IPS-NIHi7 (cell line): ENCODE data around the gene COPS4.

Source experiments
- DNase-seq: peaks from one replicate; pipeline ENCODE4 v3.0.0; 2012; ENCODE audit warnings: mixed read lengths; ENCODE audit errors: extremely low spot score

The COPS4 gene

DNA sequence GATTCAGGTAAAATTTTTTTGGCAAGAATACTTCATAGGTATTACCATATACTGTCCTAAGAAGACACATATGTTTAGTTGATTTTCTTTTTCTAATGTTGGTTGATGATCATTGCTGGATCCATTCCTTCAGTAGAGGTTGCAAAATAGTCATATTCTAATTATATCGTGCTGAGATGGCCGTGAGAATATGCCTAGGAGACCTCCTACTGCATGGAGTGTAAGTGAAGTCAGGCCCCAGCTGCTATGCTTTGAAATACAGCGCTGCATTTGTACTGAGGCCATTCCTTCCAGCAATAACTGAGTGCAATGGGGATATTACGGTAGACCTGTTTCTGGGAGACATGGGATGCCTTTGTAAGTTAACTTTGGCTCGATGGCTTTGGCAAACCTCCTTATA is 86.3 kb downstream of the COPS4 start:
- DNase-seq = no peak

DNA sequence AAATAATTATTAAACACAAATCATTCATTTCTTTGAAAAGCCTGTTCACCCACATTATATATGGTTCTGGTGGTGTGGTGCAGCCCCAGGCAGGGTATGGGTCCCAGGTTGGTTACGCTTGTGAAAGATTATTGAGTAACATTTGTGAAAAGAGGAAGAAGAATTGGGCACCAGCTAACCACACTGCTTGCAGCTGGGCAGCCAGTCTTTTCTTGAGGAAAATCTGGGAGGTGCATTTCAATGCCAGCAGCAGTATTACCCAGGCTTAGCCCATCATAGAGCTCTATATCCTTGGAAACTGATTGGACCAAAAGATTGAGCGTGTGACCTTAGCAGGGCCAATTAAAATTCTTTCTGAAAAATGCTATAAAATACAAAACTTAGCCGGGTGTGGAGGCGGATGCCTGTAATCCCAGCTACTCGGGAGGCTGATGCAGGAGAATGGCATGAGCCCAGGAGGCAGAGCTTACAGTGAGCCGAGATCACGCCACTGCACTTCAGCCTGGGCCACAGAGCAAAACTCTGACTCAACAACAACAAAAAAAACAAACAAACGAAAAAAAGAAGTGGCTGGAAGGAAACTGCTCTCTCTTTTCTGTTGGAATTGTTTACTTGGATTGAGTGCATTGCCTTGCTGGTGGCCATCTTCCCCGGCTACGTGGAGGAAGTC is 89.3 kb downstream of the COPS4 start:
- DNase-seq = no peak
